ENCODE data around the gene AFTPH. TPM values are rescaled to one million over a fixed set of nuclear protein-coding genes. Genes with fewer than 3 reads are reported as not detected.
A peak's percentile ranks its signal among the peaks of the same experiment; 100 is the strongest.

Gene AFTPH
- total RNA-seq, 1 experiment from 2014 or later, result 13.5 TPM

- no peak overlapping the region for H2BK120ac ChIP-seq (ENCODE audit: low read depth, low read length, poor library complexity, severe bottlenecking)
- H3K23ac ChIP-seq (ENCODE audit: insufficient read length, low read depth, low read length), result no peak overlapping the region
- DNase-seq, result no peak
- H3K23me2 ChIP-seq (ENCODE audit: insufficient read length, low read depth, low read length, poor library complexity, severe bottlenecking), result no peaks in the 10 kb centered on the region
- no peak overlapping the region for H3K4ac ChIP-seq (ENCODE audit: low read depth, low read length)
- TF ChIP-seq CTCF (conservative IDR thresholded peaks at IDR 0.05), result no peak
- no peak overlapping the region for H3T11ph ChIP-seq (ENCODE audit: low read length)
- H3K4me2 ChIP-seq (ENCODE audit: insufficient read depth, insufficient read length, low read length), result no peak overlapping the region
- Mint-ChIP-seq H3K36me3 (ENCODE audit: insufficient read depth in 1 of 3, low read depth in 3 of 3) (peaks cover 0 to 6% (median 0%) of the 10 kb centered on the region in 3 experiments; a peak in 2 of 7 replicates), H3K27ac (peak overlapping the region in 1 of 3 experiments; percentile 12; a peak in 2 of 7 replicates), H3K27me3 (ENCODE audit: low read depth) (peaks cover 4% of the 10 kb centered on the region), H3K4me1 (peaks cover 24 to 39% of the 10 kb centered on the region in 2 experiments), H3K9me3 (no peaks in the 10 kb centered on the region), H3K4me3 (no peak overlapping the region)
- H3K9ac ChIP-seq (ENCODE audit: extremely low read depth, insufficient read length, low read length), result no peak overlapping the region
- H3K27ac ChIP-seq (ENCODE audit: insufficient read length, low read depth, low read length), result no peak overlapping the region
- H3K79me1 ChIP-seq (ENCODE audit: insufficient read depth, low read depth, low read length, poor library complexity, severe bottlenecking), result no peaks in the 10 kb centered on the region
- no peaks in the 10 kb centered on the region for H3K79me2 ChIP-seq (ENCODE audit: insufficient read depth, low read length)
- H2BK5ac ChIP-seq (ENCODE audit: insufficient read length, low read length), result no peak overlapping the region
- no peak overlapping the region for H2BK20ac ChIP-seq (ENCODE audit: low read depth, low read length, poor library complexity, severe bottlenecking)
- H2AK5ac ChIP-seq (ENCODE audit: insufficient read length, low read length), result no peak overlapping the region
- H3K27me3 ChIP-seq (ENCODE audit: insufficient read depth, low read length), result no peaks in the 10 kb centered on the region
- no peak overlapping the region for H2BK15ac ChIP-seq (ENCODE audit: low read depth, low read length)
- H4K8ac ChIP-seq (replicated peaks; ENCODE audit: insufficient read length, low read depth, low read length), result no peak overlapping the region
- H4K5ac ChIP-seq (ENCODE audit: insufficient read length, low read depth, low read length), result no peak overlapping the region
- H4K20me1 ChIP-seq (ENCODE audit: control insufficient read depth, insufficient read depth, insufficient read length), result no peaks in the 10 kb centered on the region
- no peak overlapping the region for H3K56ac ChIP-seq (ENCODE audit: insufficient read length, low read depth, low read length)
- H3K4me1 ChIP-seq (ENCODE audit: insufficient read depth, low read length), result no peaks in the 10 kb centered on the region
- no peaks in the 10 kb centered on the region for H3K9me3 ChIP-seq (ENCODE audit: control insufficient read depth, low read depth, low read length)
- no peak overlapping the region for H3K14ac ChIP-seq (ENCODE audit: insufficient read depth, low read length)
- no peak overlapping the region for H2BK12ac ChIP-seq (ENCODE audit: insufficient read length, low read depth, low read length)
- no peak overlapping the region for H3K18ac ChIP-seq (ENCODE audit: insufficient read length, low read depth, low read length)
- WGBS (ENCODE audit: extremely low coverage, insufficient read length, low lambda C conversion rate), result no CpG with 5 or more reads among the region's 14 CpGs
- no peak overlapping the region for H4K91ac ChIP-seq (ENCODE audit: insufficient read length, low read depth, low read length)
- no peak overlapping the region for H2AFZ ChIP-seq (ENCODE audit: low read length)
Observed at GRCh38 chr2:64627860-64628841, 104.0 kb downstream of the AFTPH start.

All from H9 (cell line).